ENCODE data around the gene SSH3. TPM values are rescaled to one million over a fixed set of nuclear protein-coding genes. Genes with fewer than 3 reads are reported as not detected.

Gene SSH3
- total RNA-seq, 4 donors from 2014 or later: 28.2 to 51.5 (median 44.0) TPM

DNA sequence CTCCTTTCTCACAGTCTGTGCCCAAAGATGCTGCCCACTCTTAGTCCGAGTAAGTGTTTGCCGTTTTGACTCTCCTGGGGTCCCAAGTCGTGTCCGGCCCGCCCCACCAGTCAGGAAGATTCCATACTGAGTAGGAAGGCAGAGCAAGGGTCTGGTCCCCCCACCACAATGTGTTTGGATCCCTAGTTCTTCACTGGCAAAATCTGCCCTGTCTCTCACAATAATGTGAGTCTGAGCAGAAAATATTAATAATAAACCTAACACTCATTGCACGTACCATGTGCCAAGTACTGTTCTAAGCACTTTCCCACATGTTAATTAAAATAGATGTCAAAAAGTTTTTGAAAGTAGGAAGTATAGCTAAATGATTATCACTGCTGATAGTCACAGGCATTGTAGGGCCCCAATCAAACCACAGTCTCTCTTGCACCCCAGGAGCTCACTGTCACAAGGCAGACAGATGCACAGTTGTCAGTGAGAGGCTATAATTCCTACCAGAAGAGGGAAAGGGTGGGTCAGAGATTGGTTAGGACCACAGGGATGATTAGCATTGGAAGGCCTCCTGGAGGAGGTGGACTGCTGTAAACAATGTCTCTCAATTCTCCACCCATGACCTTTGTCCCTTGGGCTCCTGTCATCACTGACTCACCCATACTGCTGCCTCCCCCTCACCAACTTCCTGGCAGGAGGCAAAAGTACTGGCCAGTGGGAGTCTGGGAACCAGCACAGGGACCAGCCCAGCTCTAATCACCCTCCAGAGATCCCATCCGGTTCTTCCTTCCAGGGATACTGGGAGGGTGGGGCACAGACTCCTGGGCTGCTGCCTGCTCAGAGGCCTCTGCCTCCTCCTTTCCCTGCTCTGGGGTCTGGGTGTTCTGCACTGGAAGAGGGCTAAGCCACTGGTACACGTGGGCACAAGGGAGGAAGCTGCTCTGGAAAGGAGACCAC, 51.0 kb downstream of the SSH3 start:
- TF ChIP-seq, protein P1, sequence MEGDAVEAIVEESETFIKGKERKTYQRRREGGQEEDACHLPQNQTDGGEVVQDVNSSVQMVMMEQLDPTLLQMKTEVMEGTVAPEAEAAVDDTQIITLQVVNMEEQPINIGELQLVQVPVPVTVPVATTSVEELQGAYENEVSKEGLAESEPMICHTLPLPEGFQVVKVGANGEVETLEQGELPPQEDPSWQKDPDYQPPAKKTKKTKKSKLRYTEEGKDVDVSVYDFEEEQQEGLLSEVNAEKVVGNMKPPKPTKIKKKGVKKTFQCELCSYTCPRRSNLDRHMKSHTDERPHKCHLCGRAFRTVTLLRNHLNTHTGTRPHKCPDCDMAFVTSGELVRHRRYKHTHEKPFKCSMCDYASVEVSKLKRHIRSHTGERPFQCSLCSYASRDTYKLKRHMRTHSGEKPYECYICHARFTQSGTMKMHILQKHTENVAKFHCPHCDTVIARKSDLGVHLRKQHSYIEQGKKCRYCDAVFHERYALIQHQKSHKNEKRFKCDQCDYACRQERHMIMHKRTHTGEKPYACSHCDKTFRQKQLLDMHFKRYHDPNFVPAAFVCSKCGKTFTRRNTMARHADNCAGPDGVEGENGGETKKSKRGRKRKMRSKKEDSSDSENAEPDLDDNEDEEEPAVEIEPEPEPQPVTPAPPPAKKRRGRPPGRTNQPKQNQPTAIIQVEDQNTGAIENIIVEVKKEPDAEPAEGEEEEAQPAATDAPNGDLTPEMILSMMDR (IDR thresholded peaks at IDR 0.05): peak in 1 of 3 experiments; percentile 23
- TF ChIP-seq POLR2A (IDR thresholded peaks at IDR 0.05; ENCODE audit: low read depth): no peak
- peak; percentile 70 to 78 for TF ChIP-seq POLR2AphosphoS5 (IDR thresholded peaks at IDR 0.05)
- peak; percentile 73 for TF ChIP-seq EP300 (IDR thresholded peaks at IDR 0.05)
- no peak for DNase-seq (ENCODE audit: extremely low spot score)
- Histone ChIP-seq H3K27me3 (no peaks in the 10 kb centered on the region), H3K36me3 (no peaks in the 10 kb centered on the region), H3K9me3 (no peaks in the 10 kb centered on the region), H3K4me3 (peak overlapping the region; percentile 72 to 84 (median 78)), H3K27ac (replicated peaks in 1 of 4) (peak overlapping the region; percentile 96 to 99 (median 98)), H3K4me1 (peaks cover 61 to 82% (median 78%) of the 10 kb centered on the region in 4 donors)
- intact Hi-C loops (cut with DNase I): loop anchor here (10.0 kb wide), 1 partner anchor 150 kb away; the partner anchor contains the start of genes CDK2AP2 and PITPNM1
- WGBS: 13% methylated on average over 6 of the region's 8 CpGs

DNA sequence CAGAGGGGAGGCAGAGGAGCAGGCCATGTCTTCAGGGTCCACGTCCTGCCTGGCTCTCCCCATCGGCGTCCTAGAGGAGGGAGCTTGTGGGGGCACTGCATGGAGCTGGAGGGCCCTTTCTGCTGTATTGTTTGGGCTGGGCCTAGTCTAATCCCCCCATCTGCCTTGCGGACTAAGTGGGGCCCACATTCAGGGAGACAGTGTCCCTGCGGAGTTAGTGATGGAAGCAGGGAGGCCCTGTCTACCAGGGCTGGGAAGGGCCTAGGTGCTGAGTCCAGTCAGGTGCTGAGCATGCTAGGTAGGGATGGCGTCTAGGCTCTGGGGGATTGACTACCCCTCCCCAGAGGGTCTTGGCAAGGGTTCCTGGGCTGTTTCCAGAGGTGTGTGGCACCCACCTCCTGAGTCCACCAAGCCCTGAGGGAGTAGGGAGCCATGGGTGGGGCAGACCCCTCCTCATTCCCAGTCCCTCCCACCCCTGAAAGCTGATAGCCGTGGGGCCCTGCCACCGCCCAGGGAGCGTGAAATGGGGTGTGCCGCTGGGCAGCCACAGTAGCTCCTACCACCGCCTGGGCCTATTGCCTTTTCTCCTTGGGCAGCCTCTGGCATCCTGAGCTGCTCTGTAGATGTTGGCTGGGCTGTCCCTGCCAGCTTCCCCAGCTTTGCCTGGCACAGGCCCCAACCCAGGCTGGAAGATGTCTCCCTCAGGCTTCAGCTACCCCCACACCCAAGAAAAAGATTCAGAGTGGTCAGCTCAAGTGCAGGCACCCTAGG, 51.9 kb downstream of the SSH3 start:
- H3K4me1 ChIP-seq: peaks cover 61 to 80% (median 75%) of the 10 kb centered on the region in 4 donors
- peak overlapping the region; percentile 96 to 99 (median 98) for H3K27ac ChIP-seq (replicated peaks in 1 of 4)
- no peak for DNase-seq (ENCODE audit: extremely low spot score)
- H3K4me3 ChIP-seq: no peak overlapping the region
- TF ChIP-seq, protein P1 (IDR thresholded peaks at IDR 0.05): no peak
- no peaks in the 10 kb centered on the region for H3K9me3 ChIP-seq
- intact Hi-C loops (cut with DNase I): loop anchor here (10.0 kb wide), 1 partner anchor 150 kb away; the partner anchor contains the start of genes CDK2AP2 and PITPNM1
- 70% methylated on average over 2 of the region's 11 CpGs for whole genome bisulfite sequencing
- H3K27me3 ChIP-seq: no peaks in the 10 kb centered on the region
- no peaks in the 10 kb centered on the region for H3K36me3 ChIP-seq

- Histone ChIP-seq H3K4me3 (no peak overlapping the region), H3K36me3 (no peaks in the 10 kb centered on the region), H3K9me3 (no peaks in the 10 kb centered on the region), H3K4me1 (peaks cover 59 to 74% (median 71%) of the 10 kb centered on the region in 4 donors), H3K27me3 (no peaks in the 10 kb centered on the region), H3K27ac (replicated peaks in 1 of 4) (peak overlapping the region; percentile 96 to 99 (median 98))
- 94% methylated on average over 3 of the region's 4 CpGs for WGBS
- no peak for DNase-seq (ENCODE audit: extremely low spot score)
- intact Hi-C loops (cut with DNase I): loop anchor here (2.0 to 10.0 kb wide), 2 partner anchors 27 to 149 kb away; partner anchors contain the start of genes CDK2AP2 and PITPNM1
- TF ChIP-seq POLR2A (IDR thresholded peaks at IDR 0.05; ENCODE audit: low read depth): no peak
- no peak for TF ChIP-seq POLR2AphosphoS5 (IDR thresholded peaks at IDR 0.05)
These were observed 52.6 kb downstream of the SSH3 start for GRCh38 chr11:67355794-67356386.

- H3K36me3 ChIP-seq: no peaks in the 10 kb centered on the region
- no peak overlapping the region for H3K4me3 ChIP-seq
- H3K4me1 ChIP-seq: peaks cover 55 to 69% (median 66%) of the 10 kb centered on the region in 4 donors
- DNase-seq (ENCODE audit: extremely low spot score): no peak
- H3K27ac ChIP-seq (replicated peaks in 1 of 4): peak overlapping the region; percentile 96 to 99 (median 98)
- intact Hi-C loops (cut with DNase I): loop anchor here (2.0 to 10.0 kb wide), 2 partner anchors 26 to 148 kb away; partner anchors contain the start of genes CDK2AP2 and PITPNM1
- no peaks in the 10 kb centered on the region for H3K9me3 ChIP-seq
- H3K27me3 ChIP-seq: no peaks in the 10 kb centered on the region
- no peak for TF ChIP-seq POLR2AphosphoS5 (IDR thresholded peaks at IDR 0.05)
- TF ChIP-seq EP300 (IDR thresholded peaks at IDR 0.05): no peak
- TF ChIP-seq, protein P1 (IDR thresholded peaks at IDR 0.05): no peak
- TF ChIP-seq POLR2A (IDR thresholded peaks at IDR 0.05; ENCODE audit: low read depth): no peak
- 37% methylated on average over 4 of the region's 4 CpGs for WGBS
These were observed 53.1 kb downstream of the SSH3 start for GRCh38 chr11:67356387-67356863.
